ENCODE data around the gene CERT1. TPM values are rescaled to one million over a fixed set of nuclear protein-coding genes. Genes with fewer than 3 reads are reported as not detected.
"Not testable (repeated sequence)": the region's sequence is repeated elsewhere in the genome, so short reads cannot be mapped to it uniquely, and the experiment has no call there.

CERT1 gene
- total RNA-seq, 2 experiments from 2014 or later = 23.9 to 24.6 TPM

DNA sequence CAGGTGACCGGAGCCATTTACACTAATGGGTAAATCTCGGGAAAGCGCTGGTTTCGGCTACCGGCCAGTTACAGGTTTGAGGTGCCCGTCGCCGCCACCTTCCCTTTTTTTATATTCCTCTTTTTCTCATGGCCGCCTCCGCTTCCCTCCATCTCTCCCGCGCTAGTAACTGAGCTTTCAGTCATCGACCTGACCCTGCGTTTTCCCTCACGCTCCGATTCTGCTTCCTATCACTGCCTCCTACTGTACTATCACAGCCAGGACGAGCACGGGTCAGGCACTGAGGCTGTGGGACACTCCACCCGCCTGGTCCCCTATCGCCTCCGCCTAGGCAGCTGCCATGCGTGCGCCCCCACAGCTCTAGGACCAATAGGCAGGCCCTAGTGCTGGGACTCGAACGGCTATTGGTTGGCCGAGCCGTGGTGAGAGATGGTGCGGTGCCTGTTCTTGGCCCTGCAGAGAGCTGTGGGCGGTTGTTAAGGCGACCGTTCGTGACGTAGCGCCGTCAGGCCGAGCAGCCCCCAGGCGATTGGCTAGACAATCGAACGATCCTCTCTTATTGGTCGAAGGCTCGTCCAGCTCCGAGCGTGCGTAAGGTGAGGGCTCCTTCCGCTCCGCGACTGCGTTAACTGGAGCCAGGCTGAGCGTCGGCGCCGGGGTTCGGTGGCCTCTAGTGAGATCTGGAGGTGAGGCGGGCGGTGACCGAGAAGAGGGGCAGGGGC lies 174.7 kb downstream of the CERT1 start, which contains the start of gene HMGCR:
Gene HMGCR, plus strand, starts transcription at position 606 of the 722 bp plus-strand sequence. CDS start 5,386 bp downstream, outside the sequence.
- intact Hi-C loops (cut with micrococcal nuclease) = loop anchor here (2.0 to 10.0 kb wide), 3 partner anchors 100 to 282 kb away; partner anchors contain the start of genes ANKRD31, CERT1, GCNT4 and POLK
- no peak within 1 kb of the TSS for H3K4me3 Mint-ChIP-seq
- POLR2A ChIA-PET = interaction anchor here (0.6 to 2.0 kb wide), 11 partner anchors 9 to 288 kb away, joined by 3 to 8 read pairs (median 4); partner anchors contain the start of genes ANKRD31 and CERT1
- peaks cover 32% of the 10 kb centered on the region for H3K4me1 Mint-ChIP-seq (ENCODE audit: low read depth)
- H3K36me3 Mint-ChIP-seq (ENCODE audit: low read depth) = peaks cover 18% of the 10 kb centered on the region
- H3K9me3 Mint-ChIP-seq = peaks cover 2% of the 10 kb centered on the region
- H3K27me3 Mint-ChIP-seq = no peaks in the 10 kb centered on the region
- CTCF ChIA-PET = interaction anchor here (0.8 to 1.8 kb wide), 8 partner anchors 9 to 344 kb away, joined by 3 to 21 read pairs (median 4); partner anchors contain the start of gene ANKRD31
- TF ChIP-seq, protein P1, sequence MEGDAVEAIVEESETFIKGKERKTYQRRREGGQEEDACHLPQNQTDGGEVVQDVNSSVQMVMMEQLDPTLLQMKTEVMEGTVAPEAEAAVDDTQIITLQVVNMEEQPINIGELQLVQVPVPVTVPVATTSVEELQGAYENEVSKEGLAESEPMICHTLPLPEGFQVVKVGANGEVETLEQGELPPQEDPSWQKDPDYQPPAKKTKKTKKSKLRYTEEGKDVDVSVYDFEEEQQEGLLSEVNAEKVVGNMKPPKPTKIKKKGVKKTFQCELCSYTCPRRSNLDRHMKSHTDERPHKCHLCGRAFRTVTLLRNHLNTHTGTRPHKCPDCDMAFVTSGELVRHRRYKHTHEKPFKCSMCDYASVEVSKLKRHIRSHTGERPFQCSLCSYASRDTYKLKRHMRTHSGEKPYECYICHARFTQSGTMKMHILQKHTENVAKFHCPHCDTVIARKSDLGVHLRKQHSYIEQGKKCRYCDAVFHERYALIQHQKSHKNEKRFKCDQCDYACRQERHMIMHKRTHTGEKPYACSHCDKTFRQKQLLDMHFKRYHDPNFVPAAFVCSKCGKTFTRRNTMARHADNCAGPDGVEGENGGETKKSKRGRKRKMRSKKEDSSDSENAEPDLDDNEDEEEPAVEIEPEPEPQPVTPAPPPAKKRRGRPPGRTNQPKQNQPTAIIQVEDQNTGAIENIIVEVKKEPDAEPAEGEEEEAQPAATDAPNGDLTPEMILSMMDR (IDR thresholded peaks at IDR 0.05) = peak; percentile 6
- no peak within 1 kb of the TSS for H3K27ac Mint-ChIP-seq
- ATAC-seq (peak; percentile 96), DNase-seq (peak; percentile 99)

DNA sequence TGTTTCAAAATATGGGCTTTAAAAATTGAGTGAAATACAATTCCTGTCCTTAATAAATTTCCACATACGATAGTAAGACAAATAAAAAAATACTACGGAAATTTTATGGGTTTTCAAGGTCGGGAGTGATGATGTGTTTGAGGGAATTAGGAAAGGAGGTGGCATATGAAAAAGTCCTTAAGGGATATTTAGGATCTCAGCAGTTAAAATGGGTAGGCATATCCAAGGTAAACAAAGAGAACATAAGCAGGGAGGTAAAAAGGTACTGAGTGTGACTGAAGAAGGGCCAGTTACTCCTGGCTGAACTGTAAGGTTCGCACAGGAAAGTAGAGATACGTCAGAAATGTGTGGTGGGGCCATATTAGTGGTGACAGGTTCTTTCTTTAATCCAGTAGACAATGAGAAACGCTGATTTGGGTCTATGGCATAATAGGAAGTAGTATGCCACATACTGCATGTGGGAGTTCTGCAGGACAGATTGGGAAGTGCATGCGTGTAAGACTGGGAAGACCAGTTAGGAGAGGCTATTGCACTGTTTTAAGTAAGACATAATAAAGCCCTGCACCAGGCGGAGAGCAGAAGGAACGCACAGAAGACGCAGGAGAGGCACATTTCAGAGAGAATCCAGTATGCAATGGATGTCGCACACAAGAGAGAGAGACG lies 175.3 kb downstream of the CERT1 start:
- DNase-seq (no peak), ATAC-seq (no peak)
- ChIA-PET CTCF (interaction anchor here (1.1 to 1.8 kb wide), 3 partner anchors 9 to 99 kb away, joined by 3 to 21 read pairs (median 6); partner anchors contain the start of gene ANKRD31), POLR2A (interaction anchor here (0.6 to 2.0 kb wide), 7 partner anchors 9 to 282 kb away, joined by 3 to 7 read pairs (median 5); no protein-coding TSS in a partner anchor)
- peaks cover 2% of the 10 kb centered on the region for H3K9me3 Mint-ChIP-seq
- H3K27me3 Mint-ChIP-seq = no peaks in the 10 kb centered on the region
- no peak overlapping the region for H3K4me3 Mint-ChIP-seq
- H3K27ac Mint-ChIP-seq = no peak overlapping the region
- intact Hi-C loops (cut with micrococcal nuclease) = loop anchor here (2.0 to 10.0 kb wide), 3 partner anchors 99 to 281 kb away; partner anchors contain the start of genes ANKRD31, CERT1, GCNT4 and POLK
- peaks cover 18% of the 10 kb centered on the region for H3K36me3 Mint-ChIP-seq (ENCODE audit: low read depth)
- peaks cover 25% of the 10 kb centered on the region for H3K4me1 Mint-ChIP-seq (ENCODE audit: low read depth)
- TF ChIP-seq, protein P1 (IDR thresholded peaks at IDR 0.05) = peak; percentile 31

DNA sequence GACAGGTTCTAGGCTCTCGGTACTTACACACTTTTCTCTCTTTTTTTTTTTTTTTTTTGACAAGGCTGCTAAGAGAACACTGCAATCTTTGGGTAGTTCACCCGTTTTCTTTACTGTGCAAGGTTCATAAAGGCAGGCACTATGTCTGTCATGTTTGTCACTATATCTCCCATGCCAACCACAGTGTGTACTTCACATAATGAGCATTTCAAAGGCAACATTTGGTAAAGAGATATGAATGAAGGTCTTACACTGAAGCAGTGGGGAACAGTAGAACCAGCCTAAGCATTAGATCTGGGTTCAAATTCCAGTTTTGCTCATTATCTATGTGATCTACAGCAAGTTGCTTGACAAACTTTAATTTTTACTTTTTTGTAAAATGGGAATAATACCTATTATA lies 175.9 kb downstream of the CERT1 start:
- Mint-ChIP-seq H3K36me3 (ENCODE audit: low read depth) (peaks cover 15% of the 10 kb centered on the region), H3K9me3 (peaks cover 2% of the 10 kb centered on the region), H3K4me3 (no peak overlapping the region), H3K4me1 (ENCODE audit: low read depth) (peaks cover 20% of the 10 kb centered on the region), H3K27ac (no peak overlapping the region), H3K27me3 (peaks cover under 1% of the 10 kb centered on the region)
- TF ChIP-seq, protein P1 (IDR thresholded peaks at IDR 0.05) = no peak
- intact Hi-C loops (cut with micrococcal nuclease) = loop anchor here (5.0 to 10.0 kb wide), 2 partner anchors 177 to 281 kb away; partner anchors contain the start of genes CERT1, GCNT4 and POLK
- ATAC-seq (no peak), DNase-seq (no peak)
- ChIA-PET CTCF (no interaction called here), POLR2A (no interaction called here)

DNA sequence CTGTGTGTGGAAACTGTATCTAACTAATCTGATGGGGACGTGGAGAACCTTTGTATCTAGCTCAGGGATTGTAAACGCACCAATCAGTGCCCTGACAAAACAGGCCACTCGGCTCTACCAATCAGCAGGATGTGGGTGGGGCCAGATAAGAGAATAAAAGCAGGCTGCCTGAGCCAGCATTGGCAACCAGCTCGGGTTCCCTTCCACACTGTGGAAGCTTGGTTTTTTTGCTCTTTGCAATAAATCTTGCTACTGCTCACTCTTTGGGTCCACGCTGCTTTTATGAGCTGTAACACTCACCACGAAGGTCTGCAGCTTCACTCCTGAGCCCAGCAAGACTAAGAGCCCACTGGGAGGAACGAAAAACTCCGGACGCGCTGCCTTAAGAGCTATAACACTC lies 177.0 kb downstream of the CERT1 start:
- CTCF ChIA-PET; ATAC-seq; H3K27me3 Mint-ChIP-seq; H3K36me3 Mint-ChIP-seq (ENCODE audit: low read depth); DNase-seq; H3K4me3 Mint-ChIP-seq; POLR2A ChIA-PET; H3K27ac Mint-ChIP-seq; H3K9me3 Mint-ChIP-seq: not testable (repeated sequence)
- intact Hi-C loops (cut with micrococcal nuclease) = loop anchor here (10.0 kb wide), 1 partner anchor 280 kb away; the partner anchor contains the start of gene GCNT4
- peaks cover 12% of the 10 kb centered on the region for H3K4me1 Mint-ChIP-seq (ENCODE audit: low read depth)

DNA sequence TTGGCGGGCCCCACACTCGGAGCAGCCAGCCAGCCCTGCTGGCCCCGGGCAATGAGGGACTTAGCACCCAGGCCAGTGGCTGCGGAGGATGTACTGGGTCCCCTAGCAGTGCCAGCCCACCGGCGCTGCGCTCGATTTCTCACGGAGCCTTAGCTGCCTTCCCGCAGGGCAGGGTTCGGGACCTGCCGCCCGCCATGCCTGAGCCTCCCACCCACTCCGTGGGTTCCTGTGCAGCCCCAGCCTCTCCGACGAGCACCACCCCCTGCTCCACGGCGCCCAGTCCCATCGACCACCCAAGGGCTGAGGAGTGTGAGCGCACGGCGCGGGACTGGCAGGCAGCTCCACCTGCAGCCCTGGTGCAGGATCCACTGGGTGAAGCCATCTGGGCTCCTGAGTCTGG lies 177.7 kb downstream of the CERT1 start:
- CTCF ChIA-PET; ATAC-seq; H3K4me1 Mint-ChIP-seq (ENCODE audit: low read depth); H3K27me3 Mint-ChIP-seq; H3K9me3 Mint-ChIP-seq; H3K27ac Mint-ChIP-seq; DNase-seq; H3K36me3 Mint-ChIP-seq (ENCODE audit: low read depth); POLR2A ChIA-PET; H3K4me3 Mint-ChIP-seq: not testable (repeated sequence)
- intact Hi-C loops (cut with micrococcal nuclease) = loop anchor here (10.0 kb wide), 1 partner anchor 279 kb away; the partner anchor contains the start of gene GCNT4

Data from activated CD8-positive, alpha-beta T cell treated with anti-CD3 and anti-CD28 coated beads for 36 hours (primary cell).